Activated CD8-positive, alpha-beta memory T cell treated with anti-CD3 and anti-CD28 coated beads for 24 hours (primary cell): Measurements from ENCODE around the gene PAPPA.

Source experiments
- DNase-seq: peaks from one replicate; pipeline ENCODE4 v3.0.0-alpha.2; 2020

PAPPA gene

DNA sequence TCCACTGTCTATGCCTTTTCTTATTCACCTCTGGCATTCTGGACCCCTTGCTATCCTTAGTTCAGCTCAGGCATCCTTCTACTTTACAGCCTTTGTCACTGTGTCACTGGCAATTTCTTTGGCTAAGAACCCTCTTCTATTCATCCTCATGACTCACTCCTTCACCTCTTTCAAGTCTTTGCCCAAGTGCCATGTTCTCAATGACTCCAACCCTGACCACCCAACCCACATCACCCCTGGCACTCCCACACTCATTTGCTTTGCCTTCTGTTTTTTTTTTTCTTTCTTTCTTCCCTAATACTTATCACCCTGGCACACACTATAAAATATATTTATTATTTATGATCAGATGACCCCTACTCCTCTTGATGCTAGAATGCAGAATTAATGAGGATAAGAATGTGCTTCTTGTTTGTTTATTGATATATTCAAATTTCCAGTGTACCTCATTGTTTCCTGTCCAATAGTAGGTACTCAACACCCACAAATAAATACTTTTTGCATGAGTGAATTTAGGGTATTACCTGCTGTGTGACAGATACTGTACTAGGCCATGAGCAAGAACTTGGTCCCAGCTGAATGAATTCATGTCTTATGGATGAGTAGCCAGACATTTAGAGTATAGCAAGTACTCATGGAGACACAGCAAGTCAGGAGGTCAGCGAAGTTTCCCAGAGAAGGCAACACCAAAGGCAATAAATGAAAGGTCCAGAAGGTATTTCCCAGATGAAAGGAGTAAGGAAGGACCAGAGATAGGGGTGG lies 236.1 kb downstream of the PAPPA start:
- no peak for DNase-seq

DNA sequence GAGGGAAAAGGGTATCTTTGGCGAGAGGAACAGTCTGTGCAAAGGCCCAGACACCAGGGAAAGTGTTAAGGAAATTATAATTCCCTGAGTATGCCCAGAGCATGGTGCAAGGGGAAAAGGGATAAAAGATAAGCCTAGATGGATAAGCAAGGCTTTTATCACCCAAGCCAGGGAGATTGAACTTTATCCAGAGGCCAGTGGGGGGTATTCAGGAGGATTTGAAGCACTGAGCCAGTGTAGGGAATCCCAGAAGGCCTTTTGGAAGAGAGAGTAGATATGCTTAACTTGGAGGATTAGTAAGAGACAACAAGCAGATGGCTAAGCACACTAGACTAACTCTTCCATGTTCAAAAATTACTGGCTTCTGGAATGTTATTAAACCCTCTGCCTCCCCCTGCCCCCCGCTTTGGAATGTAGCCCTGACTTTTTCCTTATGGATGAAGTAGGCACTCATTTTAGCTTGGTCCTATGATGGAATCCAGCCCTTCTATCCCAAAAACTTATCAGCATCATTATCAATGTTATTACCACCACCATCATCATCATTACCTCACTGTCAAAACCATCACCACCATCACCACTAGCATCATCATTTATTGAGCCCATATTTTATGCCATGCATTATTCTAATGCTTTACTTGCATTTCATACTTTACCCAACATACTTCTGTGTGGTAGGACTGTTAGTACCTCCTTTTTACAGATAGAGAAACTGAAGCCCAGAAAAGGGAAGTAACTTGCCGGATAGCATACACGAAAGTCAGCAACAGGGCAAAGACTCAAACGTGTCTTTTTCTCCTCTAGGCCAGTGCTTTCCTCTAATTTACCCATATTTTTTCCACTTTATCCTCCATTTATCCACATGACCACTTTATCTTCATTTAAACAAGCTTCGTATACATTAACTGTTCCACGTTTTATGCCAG lies 237.0 kb downstream of the PAPPA start:
- no peak for DNase-seq

- no peak for DNase-seq
Observed at GRCh38 chr9:116391306-116391900, 237.8 kb downstream of the PAPPA start.

GRCh38 chr9:116393198-116393597 lies 239.6 kb downstream of the PAPPA start:
- DNase-seq: no peak

GRCh38 chr9:116394070-116394469 lies 240.5 kb downstream of the PAPPA start:
- DNase-seq: no peak

- no peak for DNase-seq
Observed at GRCh38 chr9:116394894-116395698, 241.5 kb downstream of the PAPPA start.

- no peak for DNase-seq
Observed at GRCh38 chr9:116395699-116396037, 242.1 kb downstream of the PAPPA start.

GRCh38 chr9:116403171-116403570 lies 249.6 kb downstream of the PAPPA start:
- DNase-seq: no peak

GRCh38 chr9:116404228-116404627 lies 250.6 kb downstream of the PAPPA start:
- DNase-seq: no peak

DNA sequence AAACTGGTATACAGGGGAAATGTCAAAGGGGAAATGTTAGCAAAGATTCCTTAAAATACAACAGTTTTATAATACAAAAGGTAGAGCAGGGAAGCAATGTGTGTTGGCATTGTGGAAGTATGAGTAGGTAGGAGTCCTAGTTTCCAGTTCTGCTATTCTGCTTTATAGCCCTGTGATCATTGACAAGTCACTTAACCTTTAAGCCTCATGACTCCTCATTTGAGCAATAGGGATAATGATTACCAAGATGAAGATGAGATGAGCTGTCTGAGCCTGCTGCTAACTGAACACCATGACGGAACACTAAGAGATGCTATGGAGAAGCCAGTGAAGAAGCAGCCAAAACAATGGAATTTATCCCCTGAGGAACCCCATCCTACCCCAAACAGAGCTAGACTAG lies 251.7 kb downstream of the PAPPA start:
- DNase-seq: no peak

DNA sequence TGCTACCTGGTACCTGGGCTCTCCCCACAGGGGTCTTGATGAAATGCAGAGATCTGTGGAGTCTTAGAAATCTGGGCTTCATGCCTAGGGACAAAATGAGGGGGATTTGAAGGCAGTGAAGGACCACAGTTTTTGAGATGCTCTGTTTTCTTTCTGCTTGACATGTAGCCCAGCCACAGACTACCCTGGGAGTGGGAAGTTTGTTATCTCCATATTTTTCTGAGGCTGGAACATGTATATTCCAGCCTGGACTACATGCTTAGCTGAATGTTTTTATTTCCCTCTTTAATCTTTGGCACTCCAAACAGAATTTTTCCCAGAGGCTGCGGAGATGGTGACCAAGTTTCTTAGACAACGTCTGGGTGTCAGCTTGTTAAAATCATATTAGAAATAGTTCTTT lies 252.9 kb downstream of the PAPPA start:
- DNase-seq: no peak

- no peak for DNase-seq
Observed at GRCh38 chr9:116409129-116409528, 255.5 kb downstream of the PAPPA start.

DNA sequence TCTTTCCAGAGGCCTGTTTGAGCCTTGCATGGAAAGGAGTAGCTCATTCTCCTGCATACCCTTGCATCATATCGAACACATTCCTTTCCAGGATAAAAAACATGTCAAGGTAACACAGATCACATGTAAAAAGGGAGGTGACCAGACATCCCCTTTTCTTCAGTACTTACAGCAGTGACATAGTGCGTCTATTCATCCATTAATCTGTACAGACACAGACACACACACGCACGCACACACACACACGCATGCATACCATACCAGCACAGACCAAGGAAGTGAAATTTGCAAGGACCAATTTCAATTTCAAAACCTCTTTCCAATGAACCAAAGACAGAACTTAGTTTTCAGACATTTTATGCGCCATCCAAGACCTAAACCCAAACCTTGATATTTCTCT lies 256.0 kb downstream of the PAPPA start:
- DNase-seq: no peak

- DNase-seq: no peak
Observed at GRCh38 chr9:116411506-116411905, 257.9 kb downstream of the PAPPA start.

DNA sequence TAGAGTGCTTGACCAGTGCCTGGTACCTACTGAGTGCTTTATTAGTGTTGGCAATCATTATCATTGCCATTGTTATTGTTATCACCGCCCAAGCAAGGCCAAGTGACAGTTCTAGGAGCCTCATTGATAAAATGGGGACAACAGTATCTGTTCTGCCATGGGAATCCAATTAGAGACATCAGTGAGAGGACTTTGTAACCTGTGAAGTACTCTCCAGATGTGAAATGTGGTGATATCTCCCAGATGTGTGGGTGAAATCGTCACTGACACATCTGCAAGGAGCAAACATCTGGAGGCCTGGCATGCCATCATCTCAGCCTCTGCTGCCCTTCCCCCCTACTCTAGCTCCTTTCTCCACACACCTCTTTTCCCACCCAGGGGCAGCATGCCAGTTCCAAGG lies 260.8 kb downstream of the PAPPA start:
- no peak for DNase-seq

DNA sequence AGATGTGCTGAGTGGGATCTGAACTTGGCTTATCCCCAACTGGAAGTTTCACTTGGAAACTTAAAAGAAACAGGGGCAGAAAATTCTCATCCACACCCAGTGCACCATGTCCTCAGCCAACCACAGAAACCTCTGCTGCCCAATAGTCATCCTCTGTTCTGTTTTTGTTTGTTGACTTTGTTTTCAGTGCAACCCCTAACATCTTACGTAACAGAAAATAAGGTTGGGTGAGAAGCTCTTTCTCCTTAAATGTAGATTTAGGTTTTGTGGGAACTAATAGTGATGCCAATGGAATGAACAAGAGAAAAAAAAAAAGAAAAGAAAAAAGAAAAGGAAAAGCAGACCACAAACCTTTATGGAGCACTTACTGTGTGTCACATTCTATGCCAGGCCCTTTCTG lies 262.8 kb downstream of the PAPPA start:
- DNase-seq: no peak

DNA sequence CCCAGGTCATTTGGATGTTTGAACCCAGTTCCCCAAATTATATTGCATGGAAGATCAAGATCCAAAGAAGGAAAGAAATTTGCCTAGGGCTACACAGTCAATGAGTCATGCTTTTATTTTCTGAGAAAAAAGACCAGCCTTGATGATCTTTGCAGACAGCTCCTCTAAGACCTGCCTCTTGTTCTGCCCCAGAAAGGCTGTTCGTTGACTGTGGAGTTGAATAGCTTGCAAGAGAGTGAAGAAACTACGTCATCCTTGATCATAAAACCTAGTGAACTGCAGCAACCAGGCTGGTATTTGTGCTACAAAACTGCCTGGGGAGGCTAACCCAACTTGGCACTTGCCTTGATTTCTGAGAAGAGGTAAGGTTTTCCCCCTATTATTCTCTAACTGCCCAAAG lies 263.9 kb downstream of the PAPPA start:
- no peak for DNase-seq

DNA sequence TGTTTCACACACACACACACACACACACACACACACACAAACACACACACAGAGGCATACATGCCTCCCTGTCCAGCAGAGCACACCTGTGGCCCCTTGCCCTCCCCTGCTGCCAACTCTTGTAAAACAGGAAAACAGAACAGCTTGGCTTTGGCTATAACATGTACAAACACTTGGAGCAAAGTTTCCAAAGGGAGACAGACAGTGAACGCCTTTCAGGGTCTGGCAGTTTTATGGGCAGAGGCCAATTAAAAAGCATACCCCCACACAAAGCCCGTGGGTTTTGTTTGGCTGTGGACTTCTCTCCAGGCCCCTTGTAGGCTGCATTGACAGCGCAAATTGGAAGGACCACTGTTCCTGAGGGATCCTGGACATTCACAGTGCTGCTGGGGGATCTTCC lies 265.6 kb downstream of the PAPPA start:
- no peak for DNase-seq

DNA sequence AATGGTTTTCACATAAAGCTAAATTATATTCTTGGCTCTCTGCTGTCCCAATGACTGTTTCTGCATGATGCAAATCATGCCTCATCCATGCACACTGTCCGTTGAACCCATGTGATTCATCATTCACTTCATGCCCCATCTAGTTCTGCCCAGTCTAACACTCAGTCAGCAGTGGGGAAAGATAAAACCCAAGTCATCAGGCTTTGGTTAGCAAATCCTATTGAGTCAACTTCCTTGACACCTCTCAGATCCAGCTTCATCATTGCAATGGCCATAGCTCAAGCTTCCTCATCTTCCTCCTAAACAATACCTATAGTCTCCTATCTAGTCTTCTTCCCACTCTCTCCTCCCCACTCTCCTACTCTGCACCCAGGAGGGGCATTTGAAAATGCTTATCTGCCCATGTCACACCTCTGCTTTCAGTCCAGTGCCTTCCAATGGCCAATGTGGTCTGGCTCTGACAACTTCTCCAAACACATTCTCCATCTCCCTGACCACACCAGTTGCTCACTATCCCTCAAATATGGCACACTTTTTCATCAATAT lies 267.5 kb downstream of the PAPPA start:
- DNase-seq: no peak

DNA sequence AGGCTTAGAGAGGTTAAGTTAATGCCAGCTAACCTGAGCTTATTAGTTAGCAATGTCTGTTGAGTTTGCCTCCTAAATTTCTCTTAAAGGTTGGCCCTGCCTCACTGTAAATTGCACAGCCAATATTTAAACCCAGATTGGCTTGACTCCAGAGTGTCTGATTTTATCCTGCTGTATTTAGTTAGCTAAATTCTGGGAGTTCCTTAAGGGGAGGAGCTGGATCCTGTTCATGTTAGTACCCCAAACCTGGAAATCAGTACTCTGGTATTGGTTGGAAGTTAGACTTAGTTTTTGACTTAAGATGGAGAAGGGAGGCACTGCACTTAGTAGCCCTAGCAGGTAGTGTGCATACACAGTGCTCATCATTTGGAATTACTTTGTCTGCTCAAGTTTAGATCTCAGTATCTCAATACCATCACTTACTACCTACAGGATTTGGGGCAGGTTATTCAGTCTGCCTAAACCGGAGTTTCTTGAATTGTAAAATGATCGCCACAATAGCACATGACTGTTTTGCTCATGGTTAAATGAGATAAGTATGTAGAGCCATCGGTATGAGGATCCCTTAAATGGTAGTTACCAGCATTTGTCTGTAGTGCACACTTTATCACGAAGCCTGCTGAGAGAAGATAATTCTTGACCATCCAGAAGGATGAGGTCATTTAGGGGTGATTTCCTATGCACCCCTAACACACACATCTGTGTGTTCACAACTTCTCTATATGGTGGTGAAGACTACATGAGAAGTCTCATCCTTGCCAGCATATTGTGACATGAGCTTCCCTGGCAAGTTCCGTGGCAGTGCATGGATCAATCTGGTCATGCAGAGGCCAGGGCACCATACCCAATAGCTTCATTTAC lies 268.8 kb downstream of the PAPPA start:
- DNase-seq: no peak

DNA sequence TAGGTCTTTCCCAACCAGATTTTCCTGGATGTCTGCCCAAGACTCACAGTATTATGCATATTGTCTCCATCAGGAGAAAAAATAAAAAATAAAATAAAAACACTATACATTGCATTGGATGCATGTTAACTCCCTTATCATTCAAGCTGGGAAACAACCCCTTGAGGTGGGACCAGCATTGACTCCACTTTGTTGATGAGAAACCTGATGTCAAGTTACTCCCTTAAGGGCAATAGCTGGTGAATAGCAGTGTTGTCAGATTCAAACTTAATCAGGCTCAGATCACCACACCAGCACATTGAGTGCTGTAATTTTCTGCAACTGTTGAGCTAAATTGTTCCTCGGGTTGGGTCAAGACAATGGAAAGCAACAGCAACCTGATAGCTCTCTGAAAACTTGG lies 269.6 kb downstream of the PAPPA start:
- no peak for DNase-seq

DNA sequence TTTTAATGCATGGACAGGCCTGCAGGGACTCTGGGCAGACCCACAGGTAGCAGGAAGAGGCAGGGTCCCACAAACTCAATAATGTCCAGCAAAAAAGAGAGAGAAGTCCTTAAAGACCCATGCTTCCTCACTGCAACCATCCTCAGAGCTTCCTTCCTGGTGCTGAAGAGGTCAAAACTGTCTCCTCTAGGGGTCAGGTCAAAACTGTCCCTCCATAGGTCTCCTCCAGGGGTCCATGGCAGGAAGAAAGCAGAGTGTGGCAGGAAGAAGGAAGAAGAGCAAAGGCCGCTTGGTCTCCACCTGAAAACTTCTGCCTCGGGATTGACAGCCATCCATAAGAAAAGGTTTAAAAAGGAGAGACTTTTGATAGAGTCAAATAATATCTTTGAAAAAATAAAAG lies 271.7 kb downstream of the PAPPA start:
- DNase-seq: no peak
